ENCODE measurements around the gene RAB44. TPM values are rescaled to one million over a fixed set of nuclear protein-coding genes. Genes with fewer than 3 reads are reported as not detected.
A peak's percentile ranks its signal among the peaks of the same experiment; 100 is the strongest.

Gene RAB44
- total and polyA plus RNA-seq, 9 of the 15 experiments (the other 6 are each of a cell fraction or from before 2014, with no cell fraction given): not detected

- FAIRE-seq (no peak), DNase-seq (ENCODE audit: extremely low read depth in 1 of 4, low spot score in 3 of 4) (no peak), ATAC-seq (no peak)
- Histone ChIP-seq H3K9me1 (ENCODE audit: control insufficient read depth, insufficient read depth, low read length) (no peaks in the 10 kb centered on the region), H3K4me1 (replicated peaks in 1 of 2; ENCODE audit: control insufficient read depth in 2 of 2, insufficient read depth in 2 of 2, low read length in 2 of 2) (no peaks in the 10 kb centered on the region; a peak in 2 of 5 replicates), H4K20me1 (replicated peaks; ENCODE audit: control insufficient read depth, insufficient read depth, low read length) (no peaks in the 10 kb centered on the region), H3K4me3 (no peak overlapping the region), H3K4me2 (ENCODE audit: insufficient read depth, low read length) (no peak overlapping the region), H3K9ac (ENCODE audit: insufficient read depth in 1 of 2, low read depth in 2 of 2, low read length in 2 of 2) (no peak overlapping the region), H3K9me3 (replicated peaks; ENCODE audit: control insufficient read depth, insufficient read depth, low read depth, low read length) (no peaks in the 10 kb centered on the region), H3K36me3 (ENCODE audit: control insufficient read depth, insufficient read depth, low read length) (no peaks in the 10 kb centered on the region), H3K79me2 (ENCODE audit: control insufficient read depth, insufficient read depth, low read length) (no peaks in the 10 kb centered on the region), H3K27me3 (ENCODE audit: control insufficient read depth in 2 of 2, insufficient read depth in 2 of 2, low read length in 2 of 2) (peaks cover 56 to 65% of the 10 kb centered on the region in 2 experiments), H2AFZ (ENCODE audit: low read depth, low read length) (no peak overlapping the region), H3K27ac (ENCODE audit: extremely low read depth, low read depth, low read length) (no peak overlapping the region)
- WGBS (ENCODE audit: insufficient coverage, low coverage, missing lambda C conversion rate): 0% methylated on average over 3 of the region's 5 CpGs
- in situ Hi-C loops (cut with MboI): no loop called here
- ChIA-PET CTCF (ENCODE audit: low intra/inter-chr PET ratio) (interaction anchor here (0.7 kb wide), 1 partner anchor 1169 kb away, joined by 3 read pairs; no protein-coding TSS in a partner anchor), POLR2A (interaction anchor here (1.0 kb wide), 1 partner anchor 11 kb away, joined by 3 read pairs; no protein-coding TSS in a partner anchor)
- no peak for TF ChIP-seq ZNF184 (CRISPR knock-in tag; IDR thresholded peaks at IDR 0.05)
- peak; percentile 65; the same call in 1 of the 2 replicates for TF ChIP-seq SPI1 (IDR thresholded peaks at IDR 0.05; ENCODE audit: borderline replicate concordance, low read depth, low read length)
- TF ChIP-seq BRD4 (IDR thresholded peaks at IDR 0.05): no peak
- TF ChIP-seq TFAM (CRISPR knock-in tag; conservative IDR thresholded peaks at IDR 0.05): no peak
- intact Hi-C loops (cut with micrococcal nuclease): no loop called here
- BruUV-seq (replicated peaks): no TSS peak
Measured at GRCh38 chr6:36777801-36778200, 80.2 kb downstream of the RAB44 start.

DNA sequence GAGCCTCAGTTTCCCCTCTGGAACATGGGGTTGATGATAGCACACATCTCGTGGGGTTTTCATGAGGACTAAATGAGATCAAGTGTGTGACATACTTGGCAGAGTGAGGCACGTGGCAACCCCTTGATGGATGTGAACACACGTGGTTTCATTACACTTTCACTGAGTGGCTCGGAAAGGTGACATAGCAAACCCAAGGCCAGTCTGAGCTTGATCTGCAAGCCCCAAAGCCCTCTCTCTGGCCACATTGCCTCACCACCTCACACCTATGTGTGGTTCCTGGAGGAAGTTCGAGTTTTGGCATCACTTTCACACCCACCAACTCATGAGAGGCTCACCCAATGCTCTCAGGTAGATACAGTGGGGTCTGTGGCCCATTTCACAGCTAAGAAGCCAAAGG lies 81.6 kb downstream of the RAB44 start:
- H3K4me1 ChIP-seq (replicated peaks in 1 of 2; ENCODE audit: control insufficient read depth in 2 of 2, insufficient read depth in 2 of 2, low read length in 2 of 2): peaks cover 0 to 5% of the 10 kb centered on the region in 2 experiments; a peak in 2 of 5 replicates
- ChIA-PET CTCF (ENCODE audit: low intra/inter-chr PET ratio) (no interaction called here), POLR2A (interaction anchor here (0.7 to 1.4 kb wide), 5 partner anchors 11 to 130 kb away, joined by 3 to 5 read pairs (median 3); no protein-coding TSS in a partner anchor)
- FAIRE-seq: no peak
- no peak overlapping the region for H3K4me2 ChIP-seq (ENCODE audit: insufficient read depth, low read length)
- H3K9ac ChIP-seq (ENCODE audit: insufficient read depth in 1 of 2, low read depth in 2 of 2, low read length in 2 of 2): no peak overlapping the region
- no peaks in the 10 kb centered on the region for H3K36me3 ChIP-seq (ENCODE audit: control insufficient read depth, insufficient read depth, low read length)
- in situ Hi-C loops (cut with MboI) (no loop called here), intact Hi-C loops (cut with micrococcal nuclease) (no loop called here)
- BruUV-seq (replicated peaks): no TSS peak
- ATAC-seq: no peak
- H3K27me3 ChIP-seq (ENCODE audit: control insufficient read depth in 2 of 2, insufficient read depth in 2 of 2, low read length in 2 of 2): peaks cover 52 to 63% of the 10 kb centered on the region in 2 experiments
- H3K4me3 ChIP-seq: no peak overlapping the region
- H3K9me3 ChIP-seq (replicated peaks; ENCODE audit: control insufficient read depth, insufficient read depth, low read depth, low read length): no peaks in the 10 kb centered on the region
- DNase-seq (ENCODE audit: extremely low read depth in 1 of 4, low spot score in 3 of 4): no peak
- no peaks in the 10 kb centered on the region for H4K20me1 ChIP-seq (replicated peaks; ENCODE audit: control insufficient read depth, insufficient read depth, low read length)
- 7% methylated on average over 5 of the region's 5 CpGs for WGBS (ENCODE audit: insufficient coverage, low coverage, missing lambda C conversion rate)
- H2AFZ ChIP-seq (ENCODE audit: low read depth, low read length): no peak overlapping the region
- H3K79me2 ChIP-seq (ENCODE audit: control insufficient read depth, insufficient read depth, low read length): no peaks in the 10 kb centered on the region
- H3K27ac ChIP-seq (ENCODE audit: extremely low read depth, low read depth, low read length): no peak overlapping the region
- H3K9me1 ChIP-seq (ENCODE audit: control insufficient read depth, insufficient read depth, low read length): no peaks in the 10 kb centered on the region
- TF ChIP-seq ID3 (CRISPR knock-in tag; IDR thresholded peaks at IDR 0.05) (no peak), ID3 (tag; IDR thresholded peaks at IDR 0.05) (no peak), DNMT1 (IDR thresholded peaks at IDR 0.05) (no peak), TAF7 (tag; IDR thresholded peaks at IDR 0.05) (no peak), CBFA2T2 (conservative IDR thresholded peaks at IDR 0.05) (no peak), ZBTB5 (IDR thresholded peaks at IDR 0.05) (no peak), PHF8 (IDR thresholded peaks at IDR 0.05; ENCODE audit: borderline replicate concordance, low read length) (no peak), SMARCB1 (IDR thresholded peaks at IDR 0.05; ENCODE audit: insufficient read length, low read depth) (no peak), RFX7 (CRISPR knock-in tag; IDR thresholded peaks at IDR 0.05) (no peak), GMEB1 (CRISPR knock-in tag; IDR thresholded peaks at IDR 0.05) (no peak)

Measured in K562 (cell line).